Glutamatergic neuron (in vitro differentiated cells): ENCODE data around the gene RAB20. TPM values are rescaled to one million over a fixed set of nuclear protein-coding genes. Genes with fewer than 3 reads are reported as not detected.
A peak's percentile ranks its signal among the peaks of the same experiment; 100 is the strongest.

Experiments used
- DNase-seq: peaks from one replicate; pipeline ENCODE4 v3.0.0; 2022
- H3K27ac Mint-ChIP-seq: one replicate; pipeline ENCODE4 v1.8.0; 2020; ENCODE audit warnings: mild to moderate bottlenecking, mixed read lengths, inconsistent platforms; ENCODE audit not compliant: unreplicated experiment
- H3K27me3 Mint-ChIP-seq: one replicate; pipeline ENCODE4 v1.8.0; 2020; ENCODE audit warnings: mild to moderate bottlenecking, moderate library complexity, mixed read lengths, inconsistent platforms; ENCODE audit not compliant: unreplicated experiment
- H3K36me3 Mint-ChIP-seq: one replicate; pipeline ENCODE4 v1.8.0; 2020; ENCODE audit warnings: mild to moderate bottlenecking, mixed read lengths, inconsistent platforms; ENCODE audit not compliant: unreplicated experiment
- H3K4me1 Mint-ChIP-seq: one replicate; pipeline ENCODE4 v1.8.0; 2020; ENCODE audit warnings: mild to moderate bottlenecking, low read depth, mixed read lengths, inconsistent platforms; ENCODE audit not compliant: unreplicated experiment
- H3K4me3 Mint-ChIP-seq: one replicate; pipeline ENCODE4 v1.8.0; 2020; ENCODE audit warnings: mild to moderate bottlenecking, mixed read lengths, inconsistent platforms; ENCODE audit not compliant: unreplicated experiment
- H3K9me3 Mint-ChIP-seq: one replicate; pipeline ENCODE4 v1.8.0; 2020; ENCODE audit warnings: mild to moderate bottlenecking, moderate library complexity, mixed read lengths, inconsistent platforms; ENCODE audit not compliant: unreplicated experiment
- total RNA-seq: library from RNA; stranded (reverse); fragmentation: NEBNext Ultra II Directional; extraction: Animal tissue kit (Norgen Biotek cat#: 25700); gene quantifications from one replicate; pipeline ENCODE4 v1.2.1, GENCODE V29; 2021; ENCODE audit not compliant: unreplicated experiment
- TF ChIP-seq, protein P1 (sequence below): fragments of 200-600 bp; sonication (generic); IDR thresholded peaks from one replicate; pipeline ENCODE4 v1.5.0; 2021; ENCODE audit not compliant: partially characterized antibody, unreplicated experiment

RAB20 gene
- total RNA-seq, 1 donor from 2014 or later = 1.7 TPM

DNA sequence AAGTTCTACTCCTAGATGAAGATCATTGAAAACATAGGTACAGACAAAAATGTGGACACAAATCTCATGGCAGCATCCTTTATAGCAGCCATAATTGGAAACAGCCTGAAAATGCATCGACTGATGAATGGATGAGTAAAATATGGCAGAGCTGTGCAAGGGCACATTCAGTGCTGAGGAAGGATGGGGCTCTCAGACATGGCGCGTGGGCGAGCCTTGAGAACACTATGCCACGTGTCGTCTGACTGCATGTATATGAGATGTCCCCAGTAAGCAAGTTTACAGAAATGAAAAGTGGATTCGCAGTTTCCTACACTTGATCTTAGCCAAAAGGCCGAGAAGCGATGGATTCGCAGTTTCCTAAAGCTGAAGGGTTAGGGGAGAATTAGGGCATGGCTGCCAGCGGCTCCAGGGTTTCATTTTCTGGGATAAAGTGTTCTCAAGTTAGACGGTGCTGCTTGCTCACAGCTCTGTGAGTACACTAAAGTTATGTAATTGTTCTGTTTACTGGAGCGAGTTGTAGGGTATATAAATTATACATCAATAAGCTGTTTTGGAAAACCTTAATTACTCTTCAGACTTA lies 78.0 kb downstream of the RAB20 start:
- Mint-ChIP-seq H3K4me1 (peaks cover 11% of the 10 kb centered on the region), H3K27ac (no peak overlapping the region), H3K36me3 (peaks cover 9% of the 10 kb centered on the region), H3K4me3 (no peak overlapping the region), H3K27me3 (peaks cover 7% of the 10 kb centered on the region), H3K9me3 (peaks cover 6% of the 10 kb centered on the region)
- no peak for DNase-seq
- TF ChIP-seq, protein P1, sequence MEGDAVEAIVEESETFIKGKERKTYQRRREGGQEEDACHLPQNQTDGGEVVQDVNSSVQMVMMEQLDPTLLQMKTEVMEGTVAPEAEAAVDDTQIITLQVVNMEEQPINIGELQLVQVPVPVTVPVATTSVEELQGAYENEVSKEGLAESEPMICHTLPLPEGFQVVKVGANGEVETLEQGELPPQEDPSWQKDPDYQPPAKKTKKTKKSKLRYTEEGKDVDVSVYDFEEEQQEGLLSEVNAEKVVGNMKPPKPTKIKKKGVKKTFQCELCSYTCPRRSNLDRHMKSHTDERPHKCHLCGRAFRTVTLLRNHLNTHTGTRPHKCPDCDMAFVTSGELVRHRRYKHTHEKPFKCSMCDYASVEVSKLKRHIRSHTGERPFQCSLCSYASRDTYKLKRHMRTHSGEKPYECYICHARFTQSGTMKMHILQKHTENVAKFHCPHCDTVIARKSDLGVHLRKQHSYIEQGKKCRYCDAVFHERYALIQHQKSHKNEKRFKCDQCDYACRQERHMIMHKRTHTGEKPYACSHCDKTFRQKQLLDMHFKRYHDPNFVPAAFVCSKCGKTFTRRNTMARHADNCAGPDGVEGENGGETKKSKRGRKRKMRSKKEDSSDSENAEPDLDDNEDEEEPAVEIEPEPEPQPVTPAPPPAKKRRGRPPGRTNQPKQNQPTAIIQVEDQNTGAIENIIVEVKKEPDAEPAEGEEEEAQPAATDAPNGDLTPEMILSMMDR = no peak

DNA sequence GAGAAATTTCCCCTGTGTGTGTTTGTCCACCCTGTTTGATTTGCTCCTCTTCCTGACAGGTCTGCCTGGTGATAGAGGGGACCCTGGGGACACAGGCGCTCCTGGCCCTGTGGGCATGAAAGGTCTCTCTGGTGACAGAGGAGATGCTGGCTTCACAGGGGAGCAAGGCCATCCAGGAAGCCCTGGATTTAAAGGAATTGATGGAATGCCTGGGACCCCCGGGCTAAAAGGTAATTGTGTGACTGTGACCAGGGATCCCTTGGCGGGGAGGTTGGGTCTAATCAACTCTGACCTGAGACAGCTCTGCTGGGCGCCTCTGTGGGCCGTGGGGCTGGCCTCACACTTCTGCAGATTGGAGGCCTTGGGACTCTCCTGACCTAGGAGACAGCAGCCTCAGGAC lies 81.4 kb downstream of the RAB20 start:
- TF ChIP-seq, protein P1 = no peak
- Mint-ChIP-seq H3K4me3 (no peak overlapping the region), H3K27me3 (peaks cover 7% of the 10 kb centered on the region), H3K36me3 (peaks cover 9% of the 10 kb centered on the region), H3K4me1 (peaks cover 7% of the 10 kb centered on the region), H3K27ac (no peak overlapping the region), H3K9me3 (peaks cover 6% of the 10 kb centered on the region)
- no peak for DNase-seq

DNA sequence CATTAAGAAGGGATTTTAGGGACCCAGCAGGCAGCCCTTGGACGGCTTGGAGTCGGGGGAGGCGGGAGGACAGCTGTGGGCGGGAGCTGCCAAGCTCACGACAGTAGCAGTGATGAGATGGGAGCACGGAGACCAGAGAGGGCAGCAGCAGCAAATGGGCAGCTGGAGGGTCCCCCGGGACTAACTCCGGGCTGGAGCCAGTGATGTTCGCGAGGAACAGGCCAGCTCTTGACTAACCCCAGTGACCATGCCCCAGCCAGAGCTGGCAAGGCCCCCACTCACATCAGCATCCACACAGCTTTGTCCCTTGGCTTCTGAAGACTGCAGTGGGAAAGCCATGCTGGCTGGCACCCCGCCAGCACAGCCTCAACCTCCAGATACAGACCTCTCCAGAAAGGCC lies 81.9 kb downstream of the RAB20 start:
- H3K27me3 Mint-ChIP-seq = peaks cover 7% of the 10 kb centered on the region
- peaks cover 6% of the 10 kb centered on the region for H3K9me3 Mint-ChIP-seq
- H3K36me3 Mint-ChIP-seq = peaks cover 9% of the 10 kb centered on the region
- TF ChIP-seq, protein P1 = no peak
- H3K4me3 Mint-ChIP-seq = no peak overlapping the region
- no peak overlapping the region for H3K27ac Mint-ChIP-seq
- H3K4me1 Mint-ChIP-seq = peaks cover 7% of the 10 kb centered on the region
- DNase-seq = peak; percentile 38

DNA sequence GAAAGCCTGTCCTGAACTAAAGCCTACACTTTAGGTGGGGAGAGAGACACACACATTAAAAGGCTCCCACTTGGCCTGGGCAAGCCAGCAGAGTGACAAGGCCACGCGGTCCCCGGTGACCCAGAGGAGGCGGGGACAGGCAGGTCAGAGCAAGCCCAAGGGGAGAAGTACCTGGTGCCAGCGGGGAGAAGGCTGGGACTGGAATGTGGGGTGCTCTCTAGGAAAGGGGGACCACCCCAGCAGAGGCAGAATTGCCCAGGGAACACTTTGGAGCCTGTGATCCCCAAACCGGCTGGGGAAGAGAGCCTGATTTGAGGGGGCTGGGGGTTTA lies 82.3 kb downstream of the RAB20 start:
- H3K36me3 Mint-ChIP-seq = peaks cover 9% of the 10 kb centered on the region
- H3K4me1 Mint-ChIP-seq = peaks cover 7% of the 10 kb centered on the region
- peaks cover 9% of the 10 kb centered on the region for H3K27me3 Mint-ChIP-seq
- H3K27ac Mint-ChIP-seq = no peak overlapping the region
- peaks cover 6% of the 10 kb centered on the region for H3K9me3 Mint-ChIP-seq
- TF ChIP-seq, protein P1 = no peak
- H3K4me3 Mint-ChIP-seq = no peak overlapping the region
- no peak for DNase-seq

DNA sequence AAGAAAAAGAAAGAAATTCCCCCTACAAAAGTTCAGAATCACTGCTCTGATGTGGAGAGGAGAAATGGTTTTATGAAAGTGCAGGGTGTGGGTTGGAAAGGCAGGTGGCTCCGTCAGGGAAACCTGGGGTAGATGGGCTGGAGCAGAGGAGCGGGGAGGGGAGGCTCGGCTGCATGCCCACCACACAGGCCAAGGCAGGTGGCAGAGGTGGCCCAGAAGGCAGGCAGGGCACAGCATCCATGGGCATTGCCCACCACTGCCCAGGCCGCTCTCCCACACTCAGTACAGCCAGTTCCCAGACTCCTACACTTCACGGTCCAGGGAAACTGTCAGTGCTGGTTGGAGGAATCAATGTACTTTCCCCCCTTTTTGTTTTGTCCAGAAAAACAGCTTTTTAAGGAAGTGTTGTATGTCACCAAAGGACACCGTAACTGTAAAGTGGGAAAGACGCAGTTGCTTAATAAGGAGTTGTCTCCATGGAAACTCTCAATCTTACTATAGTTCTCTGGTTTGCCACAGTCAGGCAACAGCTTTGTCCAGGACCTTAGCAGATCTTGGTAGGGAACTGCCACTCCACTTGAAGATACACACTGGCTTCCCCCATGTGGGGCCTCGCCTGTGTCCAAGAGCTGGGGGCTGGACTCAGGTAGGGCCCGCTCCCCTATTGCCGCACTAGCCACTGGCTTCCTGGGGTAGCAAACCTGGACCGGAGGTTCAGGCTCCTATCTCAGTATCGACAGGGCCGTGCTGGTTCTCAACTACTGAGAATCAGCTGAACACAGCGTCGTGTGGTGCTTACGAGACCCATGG lies 82.9 kb downstream of the RAB20 start:
- no peak overlapping the region for H3K27ac Mint-ChIP-seq
- H3K9me3 Mint-ChIP-seq = peaks cover 6% of the 10 kb centered on the region
- H3K4me1 Mint-ChIP-seq = peaks cover 7% of the 10 kb centered on the region
- DNase-seq = no peak
- H3K4me3 Mint-ChIP-seq = no peak overlapping the region
- TF ChIP-seq, protein P1 = no peak
- H3K36me3 Mint-ChIP-seq = peaks cover 9% of the 10 kb centered on the region
- peaks cover 10% of the 10 kb centered on the region for H3K27me3 Mint-ChIP-seq
